Measurements from ENCODE around the gene COX5A.
"Not testable (repeated sequence)": the region's sequence is repeated elsewhere in the genome, so short reads cannot be mapped to it uniquely, and the experiment has no call there.

The COX5A gene

DNA sequence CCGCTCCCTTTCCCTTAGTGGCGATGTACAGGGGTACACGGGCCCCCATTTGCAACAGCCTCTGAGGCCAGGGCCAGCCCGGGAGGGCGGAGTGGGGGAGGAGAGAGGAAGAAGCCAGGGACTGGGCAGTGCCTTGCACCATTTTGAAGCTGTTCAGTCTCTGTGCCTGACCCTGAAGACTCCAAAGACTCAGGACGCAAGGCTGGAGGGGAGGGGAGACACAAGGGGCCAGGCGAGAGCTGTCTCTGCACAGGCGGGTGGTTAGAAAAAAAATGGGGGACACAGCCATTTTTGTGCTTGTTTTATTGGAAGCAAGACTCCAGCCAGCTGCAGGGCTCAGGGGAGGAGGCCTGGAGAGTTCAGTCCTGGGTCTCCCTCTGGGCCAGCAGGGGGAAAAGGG is 17.1 kb upstream of the COX5A start:
- no peak for DNase-seq

- DNase-seq: no peak
These were observed 16.6 kb upstream of the COX5A start for GRCh38 chr15:74954515-74954914.

DNA sequence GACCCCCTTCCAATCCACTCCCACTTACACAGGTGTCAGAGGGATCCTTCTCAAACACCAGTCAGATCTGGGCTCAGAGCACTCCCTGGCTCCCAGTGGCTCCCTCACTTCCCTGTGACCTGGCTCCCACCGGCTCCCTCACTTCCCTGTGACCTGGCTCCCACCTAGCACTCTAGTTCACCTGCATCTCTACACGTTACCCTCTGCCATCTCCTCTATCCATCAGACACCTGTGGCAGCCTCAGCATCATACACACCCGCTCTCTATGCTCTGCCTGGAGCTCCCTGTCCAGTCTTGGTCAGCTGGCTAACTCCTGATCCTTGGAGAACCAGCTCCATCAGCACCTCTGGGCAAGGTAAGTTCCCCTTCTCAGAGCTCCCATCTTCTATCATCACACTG is 13.1 kb upstream of the COX5A start:
- no peak for DNase-seq

DNA sequence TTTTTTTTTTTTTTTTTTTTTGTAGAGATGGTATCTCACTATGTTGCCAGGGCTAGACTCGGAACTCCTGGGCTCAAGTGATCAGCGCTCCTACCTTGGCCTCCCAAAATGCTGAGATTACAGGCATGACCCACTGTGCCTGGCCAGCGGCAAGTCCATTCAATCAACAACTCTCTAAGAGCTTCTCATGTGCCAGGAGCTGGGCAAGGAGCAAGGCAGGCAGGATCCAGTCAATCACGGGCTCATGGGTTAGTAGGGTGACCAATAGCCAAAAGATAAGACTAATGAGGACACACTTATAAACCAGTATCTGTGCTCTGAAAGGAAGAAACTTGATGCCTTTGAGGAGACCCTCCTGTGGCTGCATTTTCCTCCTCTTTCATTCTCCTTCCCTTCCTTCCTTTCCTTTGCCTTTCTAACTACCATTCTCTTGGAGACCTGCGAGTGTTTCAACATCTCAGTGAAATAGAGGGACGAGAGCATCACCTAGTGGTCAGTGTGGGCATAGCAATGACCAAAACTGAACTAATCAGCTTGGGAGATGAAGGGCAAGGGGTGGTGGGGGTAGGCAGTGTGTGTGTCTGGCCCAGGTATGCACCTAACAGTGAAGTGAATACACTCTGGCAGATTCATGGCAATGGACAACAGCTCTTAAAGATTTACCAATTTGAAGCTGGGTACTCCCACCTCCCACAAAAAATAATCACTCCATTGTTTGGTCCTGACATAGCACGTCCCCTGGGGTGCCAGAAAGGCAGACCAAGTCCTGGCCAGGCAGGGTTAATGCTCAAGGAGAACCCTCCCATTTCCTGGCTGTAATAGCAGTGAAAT is 12.4 kb upstream of the COX5A start:
- peak; percentile 29 for DNase-seq

GRCh38 chr15:74937272-74937589 is 642 bp downstream of the COX5A start:
- DNase-seq: peak; percentile 19

DNA sequence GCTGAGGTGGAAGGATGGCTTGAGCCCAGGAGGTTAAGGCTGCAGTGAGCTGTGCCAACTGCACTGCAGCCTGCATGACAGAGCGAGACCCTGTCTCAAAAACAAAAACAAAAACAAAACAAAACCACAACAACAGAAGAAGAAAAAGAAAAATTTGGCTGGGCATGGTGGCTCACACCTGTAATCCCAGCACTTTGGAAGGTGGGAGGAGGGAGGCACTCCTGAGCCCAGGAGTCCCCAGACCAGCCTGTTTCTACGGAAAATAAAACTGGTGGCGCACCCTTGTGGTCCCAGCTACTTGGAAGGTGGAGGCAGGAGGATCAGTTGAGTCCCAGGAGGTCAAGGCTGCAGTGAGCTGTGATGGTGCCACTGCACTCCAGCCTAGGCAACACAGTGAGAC is 2.7 kb downstream of the COX5A start:
- DNase-seq: not testable (repeated sequence)

GRCh38 chr15:74933573-74933972 is 4.3 kb downstream of the COX5A start:
- no peak for DNase-seq

GRCh38 chr15:74928771-74929198 is 9.1 kb downstream of the COX5A start:
- DNase-seq: no peak

GRCh38 chr15:74924525-74924924 is 13.3 kb downstream of the COX5A start:
- DNase-seq: no peak

- DNase-seq: no peak
These were observed 17.4 kb downstream of the COX5A start for GRCh38 chr15:74920456-74920855.

DNA sequence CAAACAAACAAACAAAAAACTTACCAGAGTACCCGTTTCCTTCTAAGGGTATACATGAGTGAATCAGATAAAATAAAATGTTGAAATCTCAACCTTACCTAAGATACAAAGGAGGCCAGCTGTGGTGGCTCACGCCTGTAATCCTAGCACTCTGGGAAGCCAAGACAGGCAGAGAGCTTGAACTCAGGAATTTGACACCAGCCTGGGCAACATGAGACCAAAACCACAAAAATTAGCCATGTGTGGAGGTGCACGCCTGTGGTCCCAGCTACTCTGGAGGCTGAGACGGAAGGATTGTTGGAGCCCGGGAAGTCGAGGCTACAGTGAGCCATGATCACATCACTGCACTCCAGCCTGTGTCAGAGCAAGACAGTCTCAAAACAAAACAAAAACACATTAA is 20.2 kb downstream of the COX5A start:
- no peak for DNase-seq

GRCh38 chr15:74913799-74914198 is 24.1 kb downstream of the COX5A start:
- not testable (repeated sequence) for DNase-seq

DNA sequence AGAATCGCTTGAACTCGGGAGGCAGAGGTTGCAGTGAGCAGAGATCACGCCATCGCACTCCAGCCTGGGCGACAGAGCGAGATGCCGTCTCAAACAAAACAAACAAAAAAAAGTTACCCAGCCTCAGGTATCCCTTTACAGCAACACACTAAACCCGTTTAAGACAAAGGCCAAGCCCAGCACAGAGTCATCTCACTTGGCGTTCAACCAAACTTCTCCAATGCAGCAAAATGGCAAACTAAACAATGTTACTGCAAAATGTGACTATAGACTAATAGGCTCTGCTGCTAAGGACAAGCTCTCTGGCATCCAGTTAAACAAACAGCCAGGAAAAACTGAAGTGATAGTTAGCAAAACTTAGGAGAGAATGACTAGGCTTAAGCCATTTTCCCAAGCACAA is 24.8 kb downstream of the COX5A start:
- DNase-seq: no peak

- no peak for DNase-seq
These were observed 29.2 kb downstream of the COX5A start for GRCh38 chr15:74908635-74909034.

GRCh38 chr15:74907163-74907870 is 30.6 kb downstream of the COX5A start:
- no peak for DNase-seq

- peak; percentile 64 for DNase-seq
These were observed 31.3 kb downstream of the COX5A start, which contains the start of gene FAM219B for GRCh38 chr15:74906450-74907162. Gene FAM219B, minus strand, starts transcription at chr15:74906851. Its CDS starts 51 bp downstream, at chr15:74906800.

DNA sequence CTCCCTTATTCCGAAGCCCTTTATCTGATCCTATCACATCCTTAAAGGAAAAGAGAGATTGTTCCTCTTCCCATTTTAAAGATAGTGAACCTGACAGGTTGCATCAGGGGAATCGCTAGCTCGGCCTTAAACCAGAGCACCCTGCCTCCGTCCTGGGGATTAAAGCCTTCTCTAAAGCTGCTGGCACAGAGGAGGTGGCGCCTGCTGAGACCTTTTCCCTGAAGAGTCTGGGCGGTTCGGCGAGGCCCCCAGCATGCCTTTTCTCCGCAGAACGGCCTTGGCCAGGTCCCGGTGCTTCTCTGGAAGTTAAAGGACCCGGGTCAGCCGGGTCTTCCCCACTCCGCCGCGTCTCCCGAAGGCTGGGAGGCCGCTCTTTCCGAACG is 31.8 kb downstream of the COX5A start:
- peak; percentile 23 for DNase-seq

DNA sequence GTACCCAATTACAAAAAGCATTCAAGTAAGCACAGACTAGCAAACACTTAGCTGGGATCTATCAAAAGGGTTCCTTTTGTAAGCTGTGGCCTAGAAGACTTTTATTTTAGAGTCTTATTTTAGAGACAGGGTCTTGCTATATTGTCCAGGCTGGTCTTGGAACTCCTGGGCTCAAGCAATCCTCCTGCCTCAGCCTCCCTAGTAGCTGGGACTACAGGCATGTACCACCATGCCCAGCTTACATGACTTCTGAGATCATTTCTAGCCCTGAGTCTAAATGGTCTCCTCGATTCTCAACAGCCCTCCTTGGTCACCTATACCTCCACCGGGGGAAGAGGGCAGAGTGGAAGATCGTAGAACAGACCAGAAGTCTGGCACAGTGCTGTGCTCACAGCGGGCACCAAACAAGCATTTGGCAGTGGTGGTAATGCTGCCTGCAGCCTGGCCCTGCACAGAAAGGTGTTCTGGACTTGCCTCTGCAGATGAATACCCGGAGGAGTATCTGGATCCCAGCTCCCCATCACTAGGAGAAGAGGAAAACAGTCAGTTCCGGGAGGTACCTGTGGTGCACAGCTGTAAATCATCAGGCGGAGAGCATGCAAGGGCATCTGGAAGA is 33.6 kb downstream of the COX5A start:
- DNase-seq: no peak

GRCh38 chr15:74903676-74904075 is 34.2 kb downstream of the COX5A start:
- no peak for DNase-seq

DNA sequence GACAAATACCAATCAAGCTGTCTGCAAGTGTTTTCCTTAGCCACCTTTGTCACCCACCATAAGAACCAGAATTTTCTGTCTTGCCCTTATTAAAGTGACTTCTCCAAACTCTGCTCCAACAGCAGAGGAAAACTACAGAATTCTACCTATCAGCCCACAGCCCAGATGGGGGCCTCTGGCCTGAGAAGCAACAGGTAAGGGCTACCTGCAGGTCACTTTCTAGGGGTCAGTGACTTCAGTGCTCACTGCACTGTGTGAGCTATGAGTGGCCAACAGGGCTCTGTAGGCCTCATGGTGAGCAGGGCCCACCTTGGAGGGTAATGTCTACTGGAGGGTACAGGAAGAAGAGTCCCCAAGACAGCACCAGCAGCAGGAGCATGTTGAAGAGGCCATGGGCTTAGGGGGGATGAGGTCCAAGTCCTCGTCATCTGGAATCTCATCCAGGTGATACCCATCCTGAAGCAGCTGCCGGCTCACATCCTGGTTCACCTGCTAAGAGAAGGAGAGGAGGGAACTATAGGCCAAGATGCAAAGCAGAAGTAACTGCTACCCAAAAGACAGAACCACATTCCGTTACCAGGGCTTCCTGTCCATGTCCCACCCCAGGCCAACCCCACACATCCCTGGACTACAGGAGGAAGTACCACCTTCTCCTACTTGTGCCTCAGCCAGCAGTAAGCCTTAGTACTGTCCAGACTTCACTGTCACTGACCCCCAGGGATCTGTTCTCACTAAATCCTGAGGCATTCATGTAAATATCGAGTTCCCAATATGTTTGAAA is 35.4 kb downstream of the COX5A start:
- DNase-seq: no peak

DNA sequence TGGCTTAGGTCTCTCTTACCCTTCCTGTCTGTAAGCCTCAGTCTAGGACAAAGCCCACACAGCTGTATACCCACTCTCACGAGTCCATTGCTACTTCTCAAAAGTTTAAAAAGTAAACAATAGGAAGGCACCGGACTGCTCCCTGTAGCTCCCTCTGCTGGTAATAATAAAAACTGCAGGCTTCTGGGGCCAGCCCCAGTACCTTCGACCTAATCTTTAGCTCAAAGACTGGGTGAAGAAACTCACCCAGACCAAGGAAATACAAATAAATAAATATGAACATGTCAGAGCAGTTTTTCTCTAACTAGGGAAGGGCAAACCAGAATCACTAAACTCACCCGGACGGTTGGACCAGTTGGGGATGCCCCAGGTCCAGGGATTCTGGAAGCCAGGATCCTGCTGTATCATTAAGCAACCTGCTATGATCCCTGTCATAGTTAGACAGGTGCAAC is 36.2 kb downstream of the COX5A start:
- DNase-seq: no peak

GRCh38 chr15:74897300-74897701 is 40.6 kb downstream of the COX5A start:
- no peak for DNase-seq

All from NCI-H526 treated with DMSO at 0.1 percent for 48 hours (cell line).